ENCODE results near the gene MAJIN.
"Not testable (repeated sequence)": the region's sequence is repeated elsewhere in the genome, so short reads cannot be mapped to it uniquely, and the experiment has no call there.

Gene MAJIN, protein sequence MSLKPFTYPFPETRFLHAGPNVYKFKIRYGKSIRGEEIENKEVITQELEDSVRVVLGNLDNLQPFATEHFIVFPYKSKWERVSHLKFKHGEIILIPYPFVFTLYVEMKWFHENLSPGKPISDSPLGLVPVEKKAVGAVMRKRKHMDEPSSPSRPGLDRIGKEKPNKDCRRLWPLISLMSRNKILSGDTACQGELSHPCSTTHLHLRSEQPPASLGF

DNA sequence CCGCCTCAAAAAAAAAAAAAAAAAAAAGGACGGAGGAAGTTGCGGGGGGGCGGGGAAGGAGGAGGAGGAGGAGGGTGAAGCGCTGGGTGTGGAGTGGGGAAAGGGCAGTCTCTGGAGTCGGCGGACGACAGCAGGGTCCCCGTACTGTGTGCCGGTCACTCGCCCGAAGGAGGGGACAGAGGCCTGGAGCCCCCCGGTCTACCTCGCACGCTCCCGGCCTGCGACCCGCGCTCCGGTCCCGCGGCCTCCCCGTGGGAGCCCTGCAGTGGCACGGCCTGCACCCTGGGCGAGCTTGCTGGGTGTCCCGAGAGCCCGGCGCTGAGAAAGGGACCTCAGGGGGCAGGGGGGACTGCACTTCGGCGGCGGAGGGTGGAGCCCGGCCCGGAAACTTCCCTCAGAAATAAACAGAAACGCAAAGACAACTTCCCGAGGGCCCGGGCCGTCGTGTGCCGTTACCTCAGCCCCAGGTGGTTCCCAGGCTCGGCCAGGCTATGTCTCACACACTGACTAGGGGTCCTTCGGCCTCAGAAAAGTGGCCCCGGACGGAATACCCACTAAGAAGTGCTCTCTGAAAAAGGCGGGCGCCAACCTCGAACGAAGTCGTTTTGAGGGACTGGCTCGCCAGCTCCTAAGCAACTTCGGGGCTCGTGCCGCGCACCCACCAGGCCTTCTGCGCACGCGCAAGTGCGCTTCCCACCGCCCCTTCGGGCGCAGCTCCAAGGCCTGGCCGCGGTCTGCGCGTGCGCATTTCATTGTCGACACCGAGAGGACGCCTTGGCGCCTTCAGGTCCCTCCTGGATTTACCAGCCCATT, at the start of gene MAJIN:
TSS of gene MAJIN (minus strand) at position 688 of the 813 bp plus-strand sequence. CDS start 12,703 bp downstream, outside the sequence.
- DNase-seq (ENCODE audit: low read depth in 4 of 4, low spot score in 1 of 4): peak; percentile 80 to 90 (median 85)

DNA sequence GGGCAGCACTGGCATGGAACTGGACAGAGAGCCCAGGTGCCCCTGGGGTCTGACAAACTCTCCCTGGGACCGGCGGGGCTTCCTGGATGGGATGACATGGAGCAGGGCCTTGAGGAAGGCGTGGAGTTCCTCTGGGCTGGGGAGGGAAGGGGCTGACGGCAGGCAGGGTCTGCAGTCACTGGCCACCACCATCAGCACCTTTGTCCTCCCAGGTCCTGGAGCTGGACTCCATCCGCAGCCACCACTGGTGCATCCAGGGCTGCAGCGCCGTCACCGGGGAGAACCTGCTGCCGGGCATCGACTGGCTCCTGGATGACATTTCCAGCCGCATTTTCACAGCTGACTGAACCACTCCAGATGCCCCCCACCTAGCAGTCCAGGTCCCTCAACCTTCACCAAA, 49.6 kb upstream of the MAJIN start:
- DNase-seq (ENCODE audit: low read depth in 4 of 4, low spot score in 1 of 4): no peak

DNA sequence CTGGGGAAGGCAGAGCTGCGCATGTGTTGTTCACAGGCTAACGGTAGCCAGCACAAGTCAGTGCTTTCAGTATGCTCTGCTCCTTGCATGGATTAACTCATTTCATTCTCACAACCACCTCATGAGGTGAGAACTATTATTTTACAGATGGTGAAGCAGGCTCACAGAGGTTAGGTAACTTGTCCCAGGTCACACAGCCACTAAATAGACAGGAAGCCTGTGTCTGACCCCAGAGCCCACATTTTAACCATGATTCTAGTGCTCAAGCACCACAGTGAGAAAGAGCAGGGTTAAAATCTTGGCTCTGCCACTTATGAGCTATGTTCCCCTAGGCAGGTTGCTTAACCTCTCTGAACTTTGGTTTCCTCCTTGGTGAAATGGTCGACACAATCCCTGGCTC, 49.1 kb upstream of the MAJIN start:
- DNase-seq (ENCODE audit: low read depth in 4 of 4, low spot score in 1 of 4): no peak

DNA sequence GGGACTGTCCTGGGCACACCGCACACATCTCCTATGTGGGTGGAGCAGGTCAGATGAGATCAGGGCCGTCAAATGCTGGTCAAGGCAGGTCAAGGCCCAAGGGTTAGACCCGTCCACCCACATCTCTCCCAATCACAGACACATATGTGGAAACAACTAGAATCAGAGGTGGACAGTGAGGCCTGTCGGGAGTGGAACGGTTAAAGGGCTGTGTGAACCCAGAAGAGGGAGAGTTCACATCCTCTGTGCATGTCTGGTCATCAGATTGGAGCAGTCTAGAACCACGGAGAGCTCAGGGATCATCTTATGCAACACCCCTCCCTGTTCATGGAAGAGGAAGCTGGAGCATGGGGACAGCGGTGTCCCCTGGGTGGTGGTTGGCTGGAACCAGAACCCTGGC, 47.9 kb upstream of the MAJIN start:
- no peak for DNase-seq (ENCODE audit: low read depth in 4 of 4, low spot score in 1 of 4)

DNA sequence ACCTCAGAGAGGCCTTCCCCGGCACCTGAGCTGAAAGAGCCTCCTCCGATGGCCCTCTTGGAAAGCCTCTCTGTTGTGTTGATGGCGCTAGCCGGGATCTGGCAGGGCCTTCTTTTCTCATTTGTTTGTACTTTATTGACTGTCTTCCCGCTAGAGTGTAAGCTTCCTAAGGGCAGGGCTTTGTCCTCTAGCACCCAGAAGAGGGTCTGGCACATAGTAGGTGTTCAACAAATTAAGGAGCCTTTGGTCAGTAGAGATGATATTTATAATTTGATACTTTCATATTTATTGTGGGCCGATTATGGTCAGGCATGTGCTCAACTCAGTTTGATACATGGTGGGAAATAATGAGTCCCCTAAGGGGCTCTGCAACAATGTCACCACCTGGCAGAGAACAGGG, 46.0 kb upstream of the MAJIN start:
- no peak for DNase-seq (ENCODE audit: low read depth in 4 of 4, low spot score in 1 of 4)

DNA sequence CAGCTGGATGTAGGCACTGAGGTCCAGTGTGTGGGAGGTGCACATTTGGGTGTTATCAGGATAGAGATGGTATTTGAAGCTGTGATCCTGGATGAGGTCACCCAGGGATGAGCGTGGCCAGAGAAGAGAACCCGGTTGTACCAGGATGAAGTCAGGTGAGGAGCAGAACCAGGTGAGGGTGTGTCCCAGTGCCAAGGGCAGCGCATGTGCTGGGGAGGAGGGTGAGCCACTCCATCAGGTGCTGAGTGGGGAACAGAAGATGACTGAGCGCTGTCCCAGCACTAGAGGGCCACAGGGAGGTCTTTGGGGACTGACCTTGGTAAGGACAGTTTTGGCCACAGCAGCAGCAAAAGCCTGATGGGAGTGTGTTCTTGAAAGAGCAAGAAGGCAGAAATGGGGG, 44.8 kb upstream of the MAJIN start:
- DNase-seq (ENCODE audit: low read depth in 4 of 4, low spot score in 1 of 4): no peak

DNA sequence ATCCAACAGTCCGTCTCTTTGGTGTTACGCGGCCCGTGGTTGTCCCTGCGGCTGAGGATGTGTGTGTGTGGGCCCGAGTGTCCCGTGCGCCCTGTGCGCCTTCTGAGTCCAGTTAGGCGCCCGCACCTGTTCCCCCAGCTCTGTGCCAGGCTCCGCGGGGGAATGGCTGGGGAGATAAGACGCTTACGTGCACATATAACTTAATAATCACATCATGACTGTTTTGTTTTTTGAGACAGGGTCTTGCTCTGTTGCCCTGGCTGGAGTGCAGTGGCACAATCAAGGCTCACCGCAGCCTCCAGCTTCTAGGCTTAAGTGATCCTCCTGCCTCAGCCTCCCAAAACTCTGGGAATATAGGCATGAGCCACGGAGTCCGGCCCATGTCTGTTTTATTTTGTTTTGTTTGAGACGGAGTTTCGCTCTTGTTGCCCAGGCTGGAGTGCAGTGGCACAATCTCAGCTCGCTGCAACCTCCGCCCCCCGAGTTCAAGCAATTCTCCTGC, 42.9 kb upstream of the MAJIN start:
- peak in 1 of 4 experiments; percentile 18 for DNase-seq (ENCODE audit: low read depth in 4 of 4, low spot score in 1 of 4)

DNA sequence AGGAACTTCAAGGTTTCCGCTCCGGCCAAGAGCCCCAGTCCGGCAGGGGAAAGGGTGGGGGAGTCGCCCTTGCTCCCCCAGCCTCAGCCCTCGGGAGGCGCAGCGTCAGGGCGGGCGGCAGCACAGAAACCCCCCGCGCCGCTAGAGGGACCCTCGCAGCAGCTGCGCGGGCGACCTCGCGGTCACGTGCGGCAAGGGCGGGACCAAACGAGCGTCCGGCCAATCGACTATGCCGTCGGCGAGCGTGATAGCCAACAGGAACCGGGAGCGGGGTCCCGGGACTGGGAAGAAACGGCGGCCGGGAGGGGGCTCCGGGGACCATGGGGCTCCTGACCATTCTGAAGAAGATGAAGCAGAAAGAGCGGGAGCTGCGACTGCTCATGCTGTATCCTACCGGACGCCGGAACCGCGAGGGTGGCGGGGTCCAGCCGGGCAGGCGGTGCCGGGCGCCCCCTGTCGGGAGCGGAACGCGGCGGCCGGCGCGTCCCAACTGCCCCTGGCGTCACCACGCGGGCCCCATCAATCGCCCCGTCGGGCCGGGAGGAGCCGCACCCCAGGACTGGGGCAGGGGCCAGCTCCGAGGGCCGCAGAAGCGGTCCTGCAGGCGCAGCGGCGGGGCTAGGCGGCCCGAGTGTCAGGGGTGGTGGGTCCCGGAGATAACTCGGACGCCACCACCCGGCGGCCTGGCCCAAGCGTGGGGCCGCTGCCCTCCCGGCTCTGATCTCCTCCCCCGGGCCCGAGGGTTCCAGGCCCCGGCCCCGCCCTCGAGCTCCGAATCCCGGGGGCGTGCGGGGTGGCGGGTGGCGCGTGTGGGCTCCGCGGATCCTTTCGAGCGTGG, 42.2 kb upstream of the MAJIN start, which contains the start of gene ARL2:
TSS of gene ARL2 (plus strand) at position 273 of the 838 bp plus-strand sequence. CDS start at position 321, 48 bp downstream.
- peak; percentile 57 to 86 (median 74) for DNase-seq (ENCODE audit: low read depth in 4 of 4, low spot score in 1 of 4)

DNA sequence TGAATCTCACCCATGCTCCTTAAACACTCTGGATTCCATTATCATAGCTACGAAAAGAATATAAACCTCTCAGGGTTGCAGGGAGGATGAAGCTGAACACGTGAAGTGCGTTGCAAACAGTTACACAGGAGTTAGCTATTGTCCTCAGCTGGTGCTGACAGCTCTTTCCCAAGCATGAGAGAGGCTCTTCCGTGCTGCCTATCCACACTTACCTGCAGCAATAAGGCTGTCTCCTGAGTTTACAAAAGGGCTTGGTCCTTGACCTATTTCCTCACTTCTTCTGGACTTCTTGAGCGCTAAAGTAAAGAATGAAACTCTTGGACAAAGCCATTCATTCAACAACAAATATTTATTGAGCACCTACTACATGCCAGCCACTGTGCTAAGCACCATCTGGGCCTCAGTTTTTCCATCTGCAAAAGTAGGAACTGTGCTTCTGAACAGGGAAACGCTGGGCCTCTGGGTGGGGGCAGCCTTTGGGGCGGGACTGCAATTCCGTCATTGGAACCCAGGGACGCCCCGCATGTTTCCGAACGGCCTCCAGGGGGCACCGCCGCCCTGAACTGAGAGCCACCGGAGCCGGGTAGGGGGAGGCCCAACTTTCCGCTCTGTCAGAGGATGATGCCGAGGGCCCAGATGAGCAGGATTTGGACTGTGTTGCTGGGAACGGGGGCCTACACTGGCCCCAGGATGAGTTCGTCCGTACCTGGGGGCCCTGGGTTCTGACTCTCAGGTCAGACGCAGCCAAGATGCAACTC, 41.4 kb upstream of the MAJIN start:
- DNase-seq (ENCODE audit: low read depth in 4 of 4, low spot score in 1 of 4): peak; percentile 73 to 90 (median 87)

DNA sequence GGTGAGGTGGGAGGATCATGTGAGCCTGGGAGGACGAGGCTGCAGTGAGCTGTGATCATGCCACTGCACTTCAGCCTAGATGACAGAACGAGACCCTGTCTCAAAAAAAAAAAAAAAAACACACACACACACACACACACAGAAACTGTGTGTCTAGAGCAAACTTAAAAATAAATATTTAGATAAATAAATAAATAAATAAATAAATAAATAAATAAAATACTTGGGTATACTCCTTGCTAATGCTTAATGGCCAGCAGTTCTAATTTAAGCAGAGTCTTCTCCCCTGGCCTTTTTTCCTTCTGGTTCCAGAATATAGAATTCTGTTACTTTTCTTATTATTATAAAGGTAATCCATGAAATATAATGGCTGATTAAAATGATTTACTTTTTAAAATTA, 37.0 kb upstream of the MAJIN start:
- no peak for DNase-seq (ENCODE audit: low read depth in 4 of 4, low spot score in 1 of 4)

DNA sequence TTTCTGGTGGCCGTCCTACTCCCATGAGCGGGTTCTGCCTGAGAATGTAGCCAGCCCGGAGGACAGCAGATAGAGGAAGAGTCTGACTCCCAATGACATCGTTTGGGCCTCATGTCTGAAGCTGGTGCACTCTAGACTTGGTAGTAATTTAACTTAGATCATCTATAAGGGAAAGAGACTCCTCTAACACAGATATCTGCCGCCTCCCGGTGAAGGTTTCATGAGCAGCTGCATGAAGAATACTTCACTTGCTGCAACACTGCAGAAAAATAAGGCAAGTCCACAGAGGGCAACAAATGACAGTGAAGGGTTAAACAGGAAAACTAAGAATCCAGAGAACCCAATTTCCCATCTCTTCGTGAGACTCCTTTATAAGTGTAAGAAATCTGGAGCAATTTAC, 36.1 kb upstream of the MAJIN start:
- DNase-seq (ENCODE audit: low read depth in 4 of 4, low spot score in 1 of 4): no peak

DNA sequence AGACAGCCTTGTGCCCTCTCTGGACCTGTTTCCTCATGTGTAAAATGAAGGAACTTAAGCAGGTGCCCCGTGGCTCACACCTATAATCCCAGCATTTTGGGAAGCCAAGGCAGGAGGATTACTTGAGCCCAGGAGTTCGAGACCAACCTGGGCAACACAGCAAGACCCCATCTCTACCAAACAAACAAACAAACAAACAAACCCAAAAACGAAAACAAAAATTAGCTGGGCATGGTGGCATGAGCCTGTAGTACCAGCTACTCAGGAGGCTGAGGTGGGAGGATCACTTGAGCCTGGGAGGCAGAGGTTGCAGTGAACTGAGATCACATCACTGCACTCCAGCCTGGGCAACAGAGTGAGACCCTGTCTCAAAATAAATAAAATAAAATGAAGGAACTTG, 32.1 kb upstream of the MAJIN start:
- not testable (repeated sequence) for DNase-seq (ENCODE audit: low read depth in 4 of 4, low spot score in 1 of 4)

DNA sequence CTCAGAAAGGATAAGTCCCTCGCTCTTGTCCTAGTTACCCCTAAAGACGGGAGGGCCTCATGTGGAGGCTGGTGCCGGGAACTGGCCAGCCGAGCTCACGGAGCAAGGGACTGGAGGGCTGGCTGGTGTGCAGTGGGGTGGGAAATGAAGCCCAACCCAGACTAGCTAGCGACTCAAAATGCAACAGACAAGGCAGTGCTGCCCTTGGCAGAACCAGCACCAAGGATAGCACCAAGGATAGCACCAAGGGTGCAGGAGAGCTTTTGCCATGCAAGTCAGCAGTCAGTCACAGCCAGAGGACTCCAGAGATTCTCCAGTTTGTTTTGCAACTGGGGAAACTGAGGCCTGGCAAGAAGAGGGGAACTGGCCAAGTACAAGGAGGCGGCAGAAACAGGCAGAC, 31.4 kb upstream of the MAJIN start:
- DNase-seq (ENCODE audit: low read depth in 4 of 4, low spot score in 1 of 4): no peak

DNA sequence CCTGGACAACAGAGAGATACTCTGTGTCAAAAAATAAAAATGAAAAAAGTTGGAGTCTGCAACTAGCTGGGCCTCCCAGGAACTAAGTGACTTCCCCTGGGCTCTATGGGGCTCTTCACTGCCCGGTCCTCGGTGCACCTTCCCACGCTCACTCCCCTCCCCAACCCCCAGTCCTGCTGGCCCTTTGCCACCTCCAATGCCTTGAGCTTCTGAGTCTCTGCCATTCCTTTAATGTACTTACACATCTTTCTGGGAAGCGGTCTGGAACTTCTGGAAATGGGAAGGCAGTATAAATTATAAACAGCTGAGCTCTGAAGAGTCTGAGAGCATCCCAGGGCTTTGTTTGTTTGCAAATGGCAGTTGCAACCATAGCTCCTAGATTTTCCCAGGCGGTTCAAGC, 30.8 kb upstream of the MAJIN start:
- no peak for DNase-seq (ENCODE audit: low read depth in 4 of 4, low spot score in 1 of 4)

DNA sequence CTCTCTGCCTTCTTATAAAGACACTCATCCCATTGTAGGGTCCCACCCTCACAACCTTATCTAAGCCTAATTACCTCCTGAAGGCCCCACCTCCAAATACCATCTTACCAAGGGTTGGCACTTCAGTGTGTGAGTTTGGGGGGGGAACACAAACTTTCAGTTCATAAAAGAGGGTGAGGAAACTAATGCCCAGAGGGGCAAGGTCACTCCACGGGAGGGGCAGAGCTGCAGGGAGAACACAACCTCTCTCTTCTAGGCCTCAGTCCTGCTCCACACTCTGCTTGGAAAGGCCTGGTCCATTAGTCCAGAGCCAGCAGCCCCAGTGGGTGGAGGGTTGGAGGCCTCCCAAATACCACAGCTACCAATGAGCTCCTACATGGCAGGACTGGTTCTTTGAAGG, 27.6 kb upstream of the MAJIN start:
- no peak for DNase-seq (ENCODE audit: low read depth in 4 of 4, low spot score in 1 of 4)

DNA sequence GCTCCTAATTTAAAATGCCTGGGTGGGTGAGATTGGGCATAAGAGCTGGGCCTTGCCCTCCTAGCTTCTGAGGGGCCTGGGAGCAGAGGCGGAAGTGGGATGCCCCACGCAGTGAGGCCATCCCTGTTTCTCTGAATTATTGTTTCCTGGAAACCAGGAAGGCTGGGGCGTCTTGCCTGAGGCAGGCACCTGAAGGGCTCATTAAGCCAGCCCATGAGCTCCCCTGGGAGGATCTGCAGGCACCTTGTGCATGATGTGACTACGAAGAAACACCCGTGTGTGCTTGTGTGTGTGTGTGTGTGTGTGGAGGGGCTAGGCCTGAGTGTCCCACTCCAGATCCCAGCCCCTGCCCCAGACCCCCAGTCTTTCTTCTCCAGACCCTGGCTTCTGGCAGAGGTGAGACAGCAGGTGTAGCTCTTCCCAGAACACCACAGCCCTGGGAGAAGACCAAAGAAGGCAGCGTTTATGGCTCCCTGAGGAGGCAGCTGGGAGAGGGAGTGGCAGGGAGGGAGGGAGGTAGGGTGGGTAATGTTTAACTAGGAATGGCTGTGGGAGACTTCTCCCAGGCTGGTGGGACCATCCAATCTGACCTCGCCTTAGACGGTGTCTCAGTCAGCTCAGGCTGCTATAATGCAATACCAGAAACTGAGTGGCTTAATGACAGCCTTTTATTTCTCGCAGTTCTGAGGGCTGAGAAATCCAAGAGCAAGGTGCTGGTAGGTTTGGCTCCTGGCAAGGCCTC, 27.0 kb upstream of the MAJIN start:
- DNase-seq (ENCODE audit: low read depth in 4 of 4, low spot score in 1 of 4): no peak

DNA sequence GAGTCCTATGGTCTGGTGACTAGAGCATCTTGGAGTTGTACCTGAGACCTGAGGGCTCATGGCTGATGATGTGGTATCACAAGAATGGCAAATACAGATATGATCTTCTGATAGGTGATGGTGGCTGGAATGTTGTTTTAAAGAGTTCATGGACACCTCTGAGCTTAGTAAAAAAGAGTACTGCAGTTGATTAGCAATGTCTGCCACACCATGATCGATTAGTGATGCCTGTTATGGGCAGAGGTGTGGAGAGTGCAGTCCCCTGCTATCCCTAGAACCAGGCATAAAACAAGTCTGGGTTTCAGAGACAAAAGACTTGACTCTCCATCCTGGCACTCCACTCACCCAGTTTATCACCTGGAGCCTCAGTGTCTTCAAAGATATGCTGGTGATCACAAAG, 26.2 kb upstream of the MAJIN start:
- no peak for DNase-seq (ENCODE audit: low read depth in 4 of 4, low spot score in 1 of 4)

DNA sequence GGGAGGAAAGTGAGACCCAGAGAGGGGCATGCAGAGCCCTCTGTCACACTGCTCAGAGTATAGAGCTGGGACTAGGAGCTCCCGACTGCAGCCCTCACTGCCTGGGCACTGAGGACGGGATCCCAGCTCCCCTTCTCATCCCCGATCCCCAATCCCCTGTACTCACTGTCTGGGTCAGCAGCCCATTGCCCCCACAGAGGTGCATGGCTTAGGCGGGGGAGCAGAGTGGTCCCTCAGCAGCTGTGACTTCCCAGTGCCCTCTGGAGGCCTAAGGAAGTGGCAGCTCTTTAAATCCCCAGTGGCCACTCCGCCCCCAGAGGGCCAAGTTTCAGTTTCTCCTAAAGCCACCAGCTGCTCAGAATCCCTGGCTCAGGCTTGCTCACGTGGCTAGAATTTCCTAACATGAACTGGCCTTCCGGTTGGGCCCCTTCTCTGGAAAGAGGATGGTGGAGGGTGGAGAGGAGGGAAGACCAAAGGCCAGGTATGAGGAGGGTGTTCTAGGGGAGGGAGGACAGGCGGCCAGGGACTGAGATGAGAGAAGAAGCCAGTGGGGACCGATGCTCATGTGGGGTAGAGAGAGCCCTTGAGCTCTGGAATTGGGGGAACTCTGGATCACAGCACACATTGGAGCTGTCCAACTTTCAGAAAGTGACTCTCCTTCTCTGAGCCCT, 24.9 kb upstream of the MAJIN start, which contains the start of gene BATF2:
TSS of gene BATF2 (minus strand) at position 262 of the 671 bp plus-strand sequence. CDS start at position 205, 57 bp downstream.
- no peak for DNase-seq (ENCODE audit: low read depth in 4 of 4, low spot score in 1 of 4)

DNA sequence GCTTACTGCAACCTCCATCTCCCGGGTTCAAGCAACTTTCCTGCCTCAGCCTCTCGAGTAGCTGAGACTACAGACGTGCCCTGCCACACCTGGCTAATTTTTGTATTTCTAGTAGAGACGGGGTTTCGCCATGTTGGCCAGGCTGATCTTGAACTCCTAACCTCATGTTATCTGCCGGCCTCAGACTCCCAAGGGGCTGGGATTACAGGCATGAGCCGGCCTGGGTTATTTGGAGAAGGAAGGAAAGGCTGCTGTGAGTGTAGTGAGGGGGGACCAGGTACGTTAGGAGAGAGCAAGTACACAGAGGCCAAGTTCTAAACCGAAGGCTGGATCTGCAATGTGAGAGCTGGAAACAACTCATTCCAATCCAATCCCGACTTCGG, 24.4 kb upstream of the MAJIN start:
- DNase-seq (ENCODE audit: low read depth in 4 of 4, low spot score in 1 of 4): no peak

Measured in stimulated activated CD4-positive, alpha-beta T cell treated with anti-CD3 and anti-CD28 coated beads, Interleukin-1b, Interleukin-23, amount 100 ng/mL, for 24 hours (primary cell).